Pancreas (tissue), 10 donors: Measurements from ENCODE around the gene TGM3. TPM values are rescaled to one million over a fixed set of nuclear protein-coding genes. Genes with fewer than 3 reads are reported as not detected.

ENCODE experiments used
- ATAC-seq, 4 donors: fragments of 200-7000 bp; cut with Tn5 transposase; one replicate each; pipeline versions ENCODE4 v1.8.0 to v1.9.1; 2020; ENCODE audit warnings: mild to moderate bottlenecking in 4 of 4, moderate library complexity in 4 of 4
- DNase-seq, 6 donors: peaks; one replicate each; pipeline ENCODE4 v3.0.0-alpha.2; 2020
- FAIRE-seq: peaks from 2 replicates; lab custom pipeline; 2012; peaks lifted over from hg19 to GRCh38; lab: Jason Lieb, UNC
- H3K27ac ChIP-seq, 4 donors: fragments of 200-600 bp; sonication (generic); 1 replicate in 3 of 4; 2 replicates in 1 of 4; pipeline versions ENCODE4 v1.5.0 to v1.8.0; 2020
- H3K27me3 ChIP-seq, 4 donors: fragments of 200-600 bp; one replicate each; pipeline ENCODE4 v1.8.0; 2021
- H3K36me3 ChIP-seq, 3 donors: fragments of 200-600 bp; sonication (generic) in 1 of 3; one replicate each; pipeline versions ENCODE4 v1.5.0 to v1.8.0; 2020 to 2021
- H3K4me1 ChIP-seq, 3 donors: fragments of 200-600 bp; one replicate each; pipeline ENCODE4 v1.8.0; 2021
- H3K4me3 ChIP-seq, 4 donors: fragments of 200-600 bp; sonication (generic) in 2 of 4; one replicate each; pipeline versions ENCODE4 v1.5.0 to v1.8.0; 2020 to 2021
- H3K9me3 ChIP-seq, 4 donors: fragments of 200-600 bp; one replicate each; pipeline ENCODE4 v1.8.0; 2021
- CTCF ChIP-seq, 4 donors: fragments of 200-600 bp; sonication (generic) in 3 of 4; IDR thresholded peaks; one replicate each; pipeline versions ENCODE4 v1.5.0 to v1.8.0; 2021; ENCODE audit warnings: antibody characterized with exemption in 4 of 4
- WGBS, 2 donors: extraction: QIAGEN DNeasy Blood & Tissue Kit; methylation state at CpG; one replicate each; pipeline ENCODE4 v1.1.7; 2013; 5-methylcytosine and 5-hydroxymethylcytosine counted together
- intact Hi-C, 3 donors: fragments of 100-400 bp; cut with DNase I; formaldehyde crosslinking; loops; one replicate each; pipeline versions ENCODE4 v1.11.1 to v1.14.2; 2022
- polyA plus RNA-seq, 2 donors: library from polyadenylated mRNA; stranded (reverse); fragments of 200-250 nt; gene quantifications; one replicate each; pipeline ENCODE4 v1.2.3, GENCODE V29; 2013
- total RNA-seq, 6 donors: library from RNA; stranded (reverse); fragmentation: NEBNext Ultra II Directional in 4 of 6; extraction: Animal tissue kit (Norgen Biotek cat#: 25700) in 4 of 6; gene quantifications; one replicate each; pipeline versions ENCODE4 v1.2.1 to v1.2.4, GENCODE V29; 2021 to 2023
- donor health status: healthy with polysubstance abuse.
- donor health status: DM: no; HTN: no; CAD: no; lungs with moderate emphysema.
- donor health status: DM: no; HTN: no; CAD: no.
- donor health status: control.
- donor health status: control.
- donor health status: Bipolar disorder and iron deficiency.
- donor health status: DM: yes; HTN: yes; CAD: no.
- donor health status: DM: no; HTN: no; CAD: no.
- donor health status: DM: no; HTN: no; CAD: no.
- donor health status: DM: yes; HTN: yes; CAD: no.

The TGM3 gene
- total and polyA plus RNA-seq, 8 donors, result 0.06 to 0.40 (median 0.31) TPM; not detected in 3

- DNase-seq, result peak in 1 of 6 donors; percentile 24
- no peaks in the 10 kb centered on the region for H3K4me1 ChIP-seq
- no peaks in the 10 kb centered on the region for H3K27me3 ChIP-seq
- no peak for ATAC-seq
- TF ChIP-seq CTCF (IDR thresholded peaks at IDR 0.05), result no peak
- H3K4me3 ChIP-seq, result no peak overlapping the region
- FAIRE-seq, result no peak
- no peaks in the 10 kb centered on the region for H3K9me3 ChIP-seq
- H3K27ac ChIP-seq, result no peak overlapping the region
- no peaks in the 10 kb centered on the region for H3K36me3 ChIP-seq
- intact Hi-C loops, result no loop called here
- WGBS, 2 donors, result 56 to 64% methylated on average over 7 of the region's 7 CpGs
These were observed 8.4 kb downstream of the TGM3 start for GRCh38 chr20:2304180-2304579.

DNA sequence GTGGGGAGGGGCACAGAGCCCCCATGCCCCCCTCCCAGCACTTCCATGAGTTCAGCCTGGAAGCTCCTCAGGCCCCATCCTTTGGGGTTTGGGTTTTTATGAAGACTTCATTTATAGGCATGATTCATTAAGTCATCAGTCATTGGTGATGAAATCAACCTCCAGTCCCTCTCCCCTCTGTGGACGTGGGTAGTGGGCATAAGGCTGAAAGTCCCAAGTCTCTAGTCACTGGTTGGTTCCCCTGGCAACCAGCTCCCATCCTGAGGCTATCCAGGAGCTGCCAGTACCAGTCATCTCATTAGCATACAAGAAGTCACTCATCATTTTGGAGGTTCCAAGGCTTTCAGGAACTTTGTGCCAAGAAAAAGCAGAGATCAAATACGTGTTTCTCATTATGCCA is 9.2 kb downstream of the TGM3 start:
- DNase-seq, result no peak
- FAIRE-seq, result no peak

GRCh38 chr20:2305479-2305878 is 9.7 kb downstream of the TGM3 start:
- H3K27ac ChIP-seq, result no peak overlapping the region
- 50 to 53% methylated on average over 9 of the region's 9 CpGs for WGBS, 2 donors
- TF ChIP-seq CTCF (IDR thresholded peaks at IDR 0.05), result no peak

More for the DNA sequence above, 9.2 kb downstream of the TGM3 start:
- no peak overlapping the region for H3K4me3 ChIP-seq
- H3K9me3 ChIP-seq, result no peaks in the 10 kb centered on the region
- ATAC-seq, result no peak
- no peak overlapping the region for H3K27ac ChIP-seq
- TF ChIP-seq CTCF (IDR thresholded peaks at IDR 0.05), result no peak
- intact Hi-C loops, result no loop called here
- no peaks in the 10 kb centered on the region for H3K4me1 ChIP-seq
- 5 to 7% methylated on average over 2 of the region's 2 CpGs for WGBS, 2 donors
- H3K27me3 ChIP-seq, result no peaks in the 10 kb centered on the region
- no peaks in the 10 kb centered on the region for H3K36me3 ChIP-seq

GRCh38 chr20:2305946-2306345 is 10.1 kb downstream of the TGM3 start:
- Histone ChIP-seq H3K4me1 (no peaks in the 10 kb centered on the region), H3K9me3 (no peaks in the 10 kb centered on the region), H3K27me3 (no peaks in the 10 kb centered on the region), H3K36me3 (no peaks in the 10 kb centered on the region), H3K4me3 (no peak overlapping the region), H3K27ac (no peak overlapping the region)
- intact Hi-C loops, result no loop called here
- WGBS, 2 donors, result 73 to 74% methylated on average over 2 of the region's 2 CpGs
- FAIRE-seq, result peak; percentile 45
- peak in 1 of 4 donors; percentile 34 for ATAC-seq
- DNase-seq, result peak in 1 of 6 donors; percentile 6
- TF ChIP-seq CTCF (IDR thresholded peaks at IDR 0.05), result no peak

More at GRCh38 chr20:2305479-2305878, 9.7 kb downstream of the TGM3 start:
- intact Hi-C loops, result no loop called here
- Histone ChIP-seq H3K4me3 (no peak overlapping the region), H3K4me1 (no peaks in the 10 kb centered on the region), H3K9me3 (no peaks in the 10 kb centered on the region), H3K27me3 (no peaks in the 10 kb centered on the region), H3K36me3 (no peaks in the 10 kb centered on the region)
- no peak for ATAC-seq
- no peak for FAIRE-seq
- peak in 1 of 6 donors; percentile 39 for DNase-seq

DNA sequence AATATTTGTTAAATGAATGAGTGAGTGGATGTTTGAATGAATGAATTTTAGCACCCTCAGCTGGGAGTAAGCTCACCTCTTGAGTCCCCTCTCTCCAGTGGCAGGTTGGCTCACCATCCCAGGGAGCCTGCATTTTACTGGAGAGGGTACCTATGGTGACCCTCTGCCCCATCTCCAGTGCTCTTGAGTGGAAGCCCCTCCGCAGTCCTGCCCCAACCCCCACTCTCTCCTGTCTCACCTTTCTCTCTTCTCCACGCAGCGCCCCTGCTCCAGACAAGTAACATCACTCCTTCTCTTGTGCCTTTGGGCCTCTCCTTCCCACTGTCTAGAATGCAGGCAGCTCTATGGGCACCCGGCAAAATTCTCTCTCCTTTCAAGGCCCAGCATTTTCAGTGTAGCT is 11.3 kb downstream of the TGM3 start:
- Histone ChIP-seq H3K27me3 (no peaks in the 10 kb centered on the region), H3K36me3 (no peaks in the 10 kb centered on the region), H3K9me3 (no peaks in the 10 kb centered on the region), H3K4me1 (no peaks in the 10 kb centered on the region), H3K4me3 (no peak overlapping the region), H3K27ac (no peak overlapping the region)
- DNase-seq (peak in 1 of 6 donors; percentile 27), FAIRE-seq (no peak), ATAC-seq (no peak)
- intact Hi-C loops, result no loop called here
- TF ChIP-seq CTCF (IDR thresholded peaks at IDR 0.05), result no peak
- WGBS, 2 donors, result 82 to 85% methylated on average over 4 of the region's 4 CpGs
